Sigmoid colon (tissue), 7 donors: ENCODE results near the gene C2orf80. TPM values are rescaled to one million over a fixed set of nuclear protein-coding genes. Genes with fewer than 3 reads are reported as not detected.

ENCODE experiments used
- DNase-seq: peaks from one replicate; pipeline ENCODE4 v3.0.0-alpha.2; 2019
- H3K27ac ChIP-seq, 4 donors: fragments of 200-600 bp; sonication (generic); one replicate each; pipeline ENCODE4 v1.5.1; 2016 to 2019; ENCODE audit warnings: mild to moderate bottlenecking in 1 of 4
- H3K27me3 ChIP-seq, 3 donors: fragments of 200-600 bp; sonication (generic); one replicate each; pipeline ENCODE4 v1.5.1; 2019; ENCODE audit warnings: mild to moderate bottlenecking in 1 of 3
- H3K36me3 ChIP-seq, 4 donors: fragments of 200-600 bp; sonication (generic); one replicate each; pipeline ENCODE4 v1.5.1; 2016 to 2019
- H3K4me1 ChIP-seq, 4 donors: fragments of 200-600 bp; sonication (generic); one replicate each; pipeline ENCODE4 v1.5.1; 2017 to 2019
- H3K4me3 ChIP-seq, 4 donors: fragments of 200-600 bp; sonication (generic); one replicate each; pipeline ENCODE4 v1.5.1; 2017 to 2019; ENCODE audit warnings: mild to moderate bottlenecking in 2 of 4, moderate library complexity in 1 of 4
- H3K9me3 ChIP-seq, 4 donors: fragments of 200-600 bp in 3 of 4; sonication (generic) in 3 of 4; one replicate each; pipeline versions ENCODE4 v1.5.1 to v1.6.1; 2013 to 2019
- CTCF ChIP-seq, 4 experiments: fragments of 450-650 bp in 3 of 4; fragments of 200-600 bp in 1 of 4; IDR thresholded peaks; one replicate each; pipeline ENCODE4 v1.5.1; 2016 to 2019; ENCODE audit warnings: antibody characterized with exemption in 4 of 4, mild to moderate bottlenecking in 3 of 4, moderate library complexity in 2 of 4
- EP300 ChIP-seq, 4 donors: sonication (generic); formaldehyde crosslinking; IDR thresholded peaks; one replicate each; pipeline ENCODE4 v1.6.1; 2017; ENCODE audit warnings: antibody characterized with exemption in 4 of 4
- POLR2A ChIP-seq, 2 donors: fragments of 450-650 bp; IDR thresholded peaks; one replicate each; pipeline ENCODE4 v1.6.1; 2016; ENCODE audit warnings: antibody characterized with exemption in 2 of 2, mild to moderate bottlenecking in 2 of 2, moderate library complexity in 2 of 2
- POLR2AphosphoS5 ChIP-seq, 4 donors: sonication (generic); formaldehyde crosslinking; IDR thresholded peaks; one replicate each; pipeline ENCODE4 v1.6.1; 2017; ENCODE audit warnings: antibody characterized with exemption in 4 of 4
- WGBS, 2 donors: extraction: QIAGEN DNeasy Blood & Tissue Kit; methylation state at CpG; one replicate each; pipeline ENCODE4 v1.1.7; 2013; 5-methylcytosine and 5-hydroxymethylcytosine counted together
- intact Hi-C: fragments of 100-400 bp; cut with DNase I; formaldehyde crosslinking; loops from one replicate; pipeline ENCODE4 v1.15.1; 2023
- polyA plus RNA-seq, 3 donors: library from polyadenylated mRNA; stranded (reverse); fragments of 200-250 nt; gene quantifications; one replicate each; pipeline ENCODE4 v1.2.3, GENCODE V29; 2013
- total RNA-seq, 4 donors: library from RNA; depleted of rRNA; stranded (reverse); fragments of >200 nt; gene quantifications; one replicate each; pipeline ENCODE4 v1.1.0, GENCODE V29; 2016
- donor health status: healthy with polysubstance abuse.
- donor health status: Bipolar disorder and iron deficiency.
- donor health status: healthy.

The C2orf80 gene
- total and polyA plus RNA-seq, 7 donors: not detected

GRCh38 chr2:208183526-208183925 is 6.3 kb downstream of the C2orf80 start:
- no peaks in the 10 kb centered on the region for H3K36me3 ChIP-seq
- peaks cover 0 to 5% (median 0%) of the 10 kb centered on the region in 3 donors for H3K27me3 ChIP-seq
- no peak for DNase-seq
- TF ChIP-seq POLR2A (IDR thresholded peaks at IDR 0.05): no peak
- TF ChIP-seq CTCF (IDR thresholded peaks at IDR 0.05): no peak
- TF ChIP-seq EP300 (IDR thresholded peaks at IDR 0.05): no peak
- no peak for TF ChIP-seq POLR2AphosphoS5 (IDR thresholded peaks at IDR 0.05)
- no peaks in the 10 kb centered on the region for H3K4me1 ChIP-seq
- intact Hi-C loops: no loop called here
- no peak overlapping the region for H3K27ac ChIP-seq
- H3K4me3 ChIP-seq: no peak overlapping the region
- H3K9me3 ChIP-seq: no peaks in the 10 kb centered on the region
- 61 to 82% methylated on average over 7 of the region's 7 CpGs for WGBS, 2 donors

DNA sequence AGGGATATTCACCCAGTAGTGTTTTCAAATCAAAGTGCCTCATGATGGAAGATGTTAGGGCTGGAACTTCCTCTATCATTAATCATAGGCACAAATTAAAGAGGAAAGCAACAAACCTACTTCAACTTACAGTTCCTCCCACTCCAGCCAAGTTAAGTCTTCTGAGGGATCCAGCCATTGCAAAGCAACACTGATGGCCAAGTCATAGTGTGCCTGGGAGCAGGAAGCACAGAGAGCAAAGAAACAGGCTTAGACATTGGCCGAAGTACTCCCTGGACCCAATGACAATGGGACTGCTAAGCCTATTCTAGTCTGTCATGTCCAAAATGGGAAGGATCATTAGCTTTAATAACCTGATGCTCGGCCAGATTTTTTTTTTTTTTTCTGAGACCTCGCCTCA is 7.0 kb downstream of the C2orf80 start:
- intact Hi-C loops: no loop called here

DNA sequence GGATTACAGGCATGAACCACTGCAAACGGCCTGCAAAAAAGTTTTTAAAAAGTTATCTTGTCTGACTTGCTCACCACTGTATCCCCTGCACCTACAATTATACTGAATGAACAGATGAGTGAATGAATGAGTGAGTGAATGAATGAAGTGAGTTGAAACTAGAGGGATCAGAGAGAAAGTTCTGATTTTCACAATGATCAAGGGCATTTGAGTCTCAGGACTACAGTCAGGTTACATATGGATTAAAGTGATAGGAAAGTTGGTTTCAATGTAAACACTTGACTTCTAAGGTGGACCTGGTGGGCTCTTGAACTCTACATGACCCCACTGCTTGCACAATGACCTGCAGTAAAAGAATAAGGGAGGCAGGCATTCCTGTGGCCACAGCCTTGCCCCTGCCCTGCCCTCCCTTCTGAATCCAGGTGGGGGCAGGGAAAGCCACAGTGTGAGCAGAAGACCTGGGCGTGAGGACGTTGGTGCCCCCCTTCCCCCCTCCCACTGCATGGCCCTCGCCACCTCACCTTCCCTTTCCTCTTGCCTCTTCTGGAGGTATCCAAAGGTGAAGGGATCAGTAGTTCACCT is 10.7 kb downstream of the C2orf80 start:
- no peak overlapping the region for H3K4me3 ChIP-seq
- TF ChIP-seq CTCF (IDR thresholded peaks at IDR 0.05): no peak
- no peak for TF ChIP-seq EP300 (IDR thresholded peaks at IDR 0.05)
- TF ChIP-seq POLR2A (IDR thresholded peaks at IDR 0.05): no peak
- no peak for TF ChIP-seq POLR2AphosphoS5 (IDR thresholded peaks at IDR 0.05)
- no peaks in the 10 kb centered on the region for H3K27me3 ChIP-seq
- H3K27ac ChIP-seq: no peak overlapping the region
- H3K9me3 ChIP-seq: no peaks in the 10 kb centered on the region
- peaks cover 0 to 7% (median 0%) of the 10 kb centered on the region in 4 donors for H3K4me1 ChIP-seq
- 38 to 65% methylated on average over 4 of the region's 4 CpGs for WGBS, 2 donors
- H3K36me3 ChIP-seq: no peaks in the 10 kb centered on the region
- intact Hi-C loops: no loop called here
- no peak for DNase-seq

More for the DNA sequence above, 7.0 kb downstream of the C2orf80 start:
- Histone ChIP-seq H3K27me3 (peaks cover 0 to 5% (median 0%) of the 10 kb centered on the region in 3 donors), H3K27ac (no peak overlapping the region), H3K4me1 (no peaks in the 10 kb centered on the region), H3K4me3 (no peak overlapping the region), H3K9me3 (no peaks in the 10 kb centered on the region), H3K36me3 (no peaks in the 10 kb centered on the region)
- TF ChIP-seq POLR2A (IDR thresholded peaks at IDR 0.05) (no peak), POLR2AphosphoS5 (IDR thresholded peaks at IDR 0.05) (no peak), CTCF (IDR thresholded peaks at IDR 0.05) (no peak), EP300 (IDR thresholded peaks at IDR 0.05) (no peak)
- DNase-seq: no peak
- 91% methylated on average over 3 of the region's 3 CpGs for WGBS, 2 donors

- TF ChIP-seq EP300 (IDR thresholded peaks at IDR 0.05): no peak
- no peak for TF ChIP-seq POLR2A (IDR thresholded peaks at IDR 0.05)
- TF ChIP-seq POLR2AphosphoS5 (IDR thresholded peaks at IDR 0.05): no peak
- no peak for TF ChIP-seq CTCF (IDR thresholded peaks at IDR 0.05)
- H3K36me3 ChIP-seq: no peaks in the 10 kb centered on the region
- intact Hi-C loops: loop anchor here (2.0 kb wide), 1 partner anchor 79 kb away; the partner anchor contains the start of gene IDH1
- H3K9me3 ChIP-seq: no peaks in the 10 kb centered on the region
- peaks cover 0 to 7% (median 0%) of the 10 kb centered on the region in 4 donors for H3K4me1 ChIP-seq
- H3K4me3 ChIP-seq: no peak overlapping the region
- WGBS, 2 donors: 80 to 85% methylated on average over 6 of the region's 6 CpGs
- H3K27me3 ChIP-seq: no peaks in the 10 kb centered on the region
- H3K27ac ChIP-seq: no peak overlapping the region
- DNase-seq: no peak
Observed at GRCh38 chr2:208175840-208176153, 14.0 kb downstream of the C2orf80 start.
